ENCODE data around the gene MAGI1.
A peak's percentile ranks its signal among the peaks of the same experiment; 100 is the strongest.

The MAGI1 gene

DNA sequence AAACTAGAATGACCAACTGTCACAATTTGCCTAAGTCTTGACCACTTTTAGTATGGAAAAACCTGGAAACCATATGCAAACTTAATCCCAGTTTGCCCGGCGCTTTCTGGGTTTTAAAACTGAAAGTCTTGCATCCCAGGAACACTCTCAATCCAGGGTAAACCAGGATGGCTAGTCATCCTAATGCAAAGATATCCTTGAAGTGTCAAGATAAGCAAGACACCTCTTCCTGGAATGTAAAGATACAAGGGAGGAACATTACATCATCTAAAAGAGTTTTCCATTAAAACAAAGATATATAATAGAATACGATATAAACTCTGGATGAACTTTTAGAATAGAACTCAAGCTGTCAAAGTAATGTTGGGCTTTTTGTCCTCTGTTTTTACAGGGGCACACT is 188.5 kb downstream of the MAGI1 start:
- Histone ChIP-seq H3K18ac (ENCODE audit: low read length) (peak overlapping the region; percentile 90), H3K36me3 (ENCODE audit: control insufficient read depth, insufficient read depth, low read length) (no peaks in the 10 kb centered on the region), H3K23ac (ENCODE audit: low read length) (no peak overlapping the region), H3K4me3 (ENCODE audit: low read length) (no peak overlapping the region), H3K4ac (ENCODE audit: low read depth, low read length) (no peak overlapping the region), H3K9ac (ENCODE audit: low read length) (no peak overlapping the region), H3K79me2 (ENCODE audit: control insufficient read depth, insufficient read depth, low read length) (peaks cover 2% of the 10 kb centered on the region), H3K27ac (ENCODE audit: low read depth, low read length) (no peak overlapping the region), H3K4me2 (ENCODE audit: low read length) (no peak overlapping the region), H2BK120ac (ENCODE audit: low read depth, low read length) (no peak overlapping the region), H2BK5ac (ENCODE audit: low read length) (no peak overlapping the region), H4K8ac (ENCODE audit: low read depth, low read length) (no peak overlapping the region), H3K56ac (ENCODE audit: low read length) (no peak overlapping the region), H2BK15ac (replicated peaks; ENCODE audit: low read depth) (no peak overlapping the region), H2AK5ac (ENCODE audit: low read length) (no peak overlapping the region), H3K27me3 (ENCODE audit: insufficient read depth, low read length, poor library complexity) (no peaks in the 10 kb centered on the region), H4K5ac (ENCODE audit: low read length) (no peak overlapping the region), H3K4me1 (ENCODE audit: control insufficient read depth, low read depth, low read length) (peaks cover 10% of the 10 kb centered on the region), H3K79me1 (ENCODE audit: low read length) (peaks cover 6% of the 10 kb centered on the region)
- DNase-seq, result peak; percentile 81
- no CpG with 5 or more reads among the region's 3 CpGs for WGBS (ENCODE audit: extremely low coverage, insufficient coverage, low lambda C conversion rate)

DNA sequence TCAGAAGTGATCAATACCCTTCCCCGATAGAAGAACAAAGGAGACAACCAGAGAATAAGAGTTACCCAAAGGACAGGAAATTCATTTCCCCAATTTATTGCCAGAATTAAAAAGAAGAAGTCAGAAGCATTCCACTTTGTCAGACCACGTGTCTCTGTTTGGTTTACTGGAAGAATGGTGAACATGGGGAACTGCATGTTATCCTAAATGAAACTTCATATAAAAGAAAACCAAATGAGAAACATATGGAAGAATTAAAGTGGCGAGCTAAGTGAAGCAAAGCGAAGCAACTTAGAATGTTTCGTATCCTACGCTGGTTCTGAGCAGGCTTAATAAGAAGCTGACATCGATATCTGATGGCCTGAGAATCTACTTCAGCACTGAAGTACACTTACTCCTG is 190.7 kb downstream of the MAGI1 start:
- Histone ChIP-seq H3K9ac (ENCODE audit: low read length) (no peak overlapping the region), H3K79me1 (ENCODE audit: low read length) (peaks cover 10% of the 10 kb centered on the region), H3K4ac (ENCODE audit: low read depth, low read length) (no peak overlapping the region), H3K56ac (ENCODE audit: low read length) (no peak overlapping the region), H3K36me3 (ENCODE audit: control insufficient read depth, insufficient read depth, low read length) (no peaks in the 10 kb centered on the region), H3K27ac (ENCODE audit: low read depth, low read length) (no peak overlapping the region), H2BK5ac (ENCODE audit: low read length) (no peak overlapping the region), H3K4me2 (ENCODE audit: low read length) (no peak overlapping the region), H3K23ac (ENCODE audit: low read length) (no peak overlapping the region), H3K27me3 (ENCODE audit: insufficient read depth, low read length, poor library complexity) (no peaks in the 10 kb centered on the region), H3K4me3 (ENCODE audit: low read length) (no peak overlapping the region), H3K18ac (ENCODE audit: low read length) (no peak overlapping the region), H3K4me1 (ENCODE audit: control insufficient read depth, low read depth, low read length) (peaks cover 3% of the 10 kb centered on the region), H4K5ac (ENCODE audit: low read length) (no peak overlapping the region), H2BK15ac (replicated peaks; ENCODE audit: low read depth) (peak overlapping the region; percentile 96), H3K79me2 (ENCODE audit: control insufficient read depth, insufficient read depth, low read length) (peaks cover 2% of the 10 kb centered on the region), H2BK120ac (ENCODE audit: low read depth, low read length) (no peak overlapping the region), H4K8ac (ENCODE audit: low read depth, low read length) (no peak overlapping the region), H2AK5ac (ENCODE audit: low read length) (no peak overlapping the region)
- WGBS (ENCODE audit: extremely low coverage, insufficient coverage, low lambda C conversion rate), result no CpG with 5 or more reads among the region's 7 CpGs
- DNase-seq, result no peak

DNA sequence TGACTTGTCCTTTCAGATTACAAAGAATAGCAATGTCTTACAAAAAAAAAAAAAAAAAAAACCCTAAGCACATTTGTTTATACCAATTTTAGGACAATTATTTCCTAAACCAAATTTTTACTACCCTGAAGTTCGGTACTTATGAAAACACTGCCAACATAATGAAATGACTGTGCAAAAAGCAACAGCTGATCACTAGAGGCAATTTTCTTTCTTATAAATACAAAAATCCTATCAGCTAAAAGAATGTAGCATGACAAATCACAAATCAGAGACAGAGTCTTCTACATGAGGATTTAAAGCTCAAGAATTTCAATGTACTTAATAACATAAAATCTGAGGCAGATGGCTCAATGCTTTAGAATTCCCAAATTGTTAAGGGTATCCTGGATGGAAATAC is 191.8 kb downstream of the MAGI1 start:
- no peak overlapping the region for H3K4ac ChIP-seq (ENCODE audit: low read depth, low read length)
- no CpG with 5 or more reads among the region's 1 CpG for WGBS (ENCODE audit: extremely low coverage, insufficient coverage, low lambda C conversion rate)
- no peak overlapping the region for H3K9ac ChIP-seq (ENCODE audit: low read length)
- no peak overlapping the region for H2BK120ac ChIP-seq (ENCODE audit: low read depth, low read length)
- H4K8ac ChIP-seq (ENCODE audit: low read depth, low read length), result no peak overlapping the region
- H3K27me3 ChIP-seq (ENCODE audit: insufficient read depth, low read length, poor library complexity), result no peaks in the 10 kb centered on the region
- peaks cover 2% of the 10 kb centered on the region for H3K4me1 ChIP-seq (ENCODE audit: control insufficient read depth, low read depth, low read length)
- no peak overlapping the region for H2AK5ac ChIP-seq (ENCODE audit: low read length)
- no peak overlapping the region for H3K4me3 ChIP-seq (ENCODE audit: low read length)
- no peak overlapping the region for H3K4me2 ChIP-seq (ENCODE audit: low read length)
- no peak overlapping the region for H2BK15ac ChIP-seq (replicated peaks; ENCODE audit: low read depth)
- no peak overlapping the region for H2BK5ac ChIP-seq (ENCODE audit: low read length)
- peaks cover 2% of the 10 kb centered on the region for H3K79me2 ChIP-seq (ENCODE audit: control insufficient read depth, insufficient read depth, low read length)
- H3K79me1 ChIP-seq (ENCODE audit: low read length), result peaks cover 9% of the 10 kb centered on the region
- H4K5ac ChIP-seq (ENCODE audit: low read length), result no peak overlapping the region
- H3K18ac ChIP-seq (ENCODE audit: low read length), result no peak overlapping the region
- H3K56ac ChIP-seq (ENCODE audit: low read length), result no peak overlapping the region
- no peak overlapping the region for H3K23ac ChIP-seq (ENCODE audit: low read length)
- DNase-seq, result no peak
- H3K36me3 ChIP-seq (ENCODE audit: control insufficient read depth, insufficient read depth, low read length), result no peaks in the 10 kb centered on the region
- H3K27ac ChIP-seq (ENCODE audit: low read depth, low read length), result no peak overlapping the region

DNA sequence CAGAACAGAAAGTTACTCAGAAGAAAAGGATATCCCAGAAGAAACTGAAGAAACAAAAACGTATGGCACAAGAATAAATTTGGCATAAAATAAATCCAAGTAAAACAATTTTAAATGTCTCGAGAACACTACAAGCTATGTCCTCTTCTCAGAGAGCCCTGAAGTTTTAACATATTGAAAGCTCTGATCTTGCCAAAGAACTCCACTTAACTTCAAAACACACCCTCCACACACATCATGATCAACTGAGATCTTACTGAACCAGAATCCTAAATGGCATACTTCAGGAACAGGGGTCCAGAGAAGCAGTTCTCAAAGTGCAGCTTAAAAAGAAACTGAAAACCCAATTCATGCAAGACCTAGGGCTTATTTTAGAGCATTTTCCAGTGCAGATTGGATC is 194.3 kb downstream of the MAGI1 start:
- no peaks in the 10 kb centered on the region for H3K27me3 ChIP-seq (ENCODE audit: insufficient read depth, low read length, poor library complexity)
- no peak overlapping the region for H2BK15ac ChIP-seq (replicated peaks; ENCODE audit: low read depth)
- H3K4me2 ChIP-seq (ENCODE audit: low read length), result no peak overlapping the region
- peaks cover 7% of the 10 kb centered on the region for H3K79me1 ChIP-seq (ENCODE audit: low read length)
- peaks cover 2% of the 10 kb centered on the region for H3K79me2 ChIP-seq (ENCODE audit: control insufficient read depth, insufficient read depth, low read length)
- H3K18ac ChIP-seq (ENCODE audit: low read length), result no peak overlapping the region
- no peak overlapping the region for H3K9ac ChIP-seq (ENCODE audit: low read length)
- no peak overlapping the region for H3K4me3 ChIP-seq (ENCODE audit: low read length)
- no peak for DNase-seq
- no peaks in the 10 kb centered on the region for H3K36me3 ChIP-seq (ENCODE audit: control insufficient read depth, insufficient read depth, low read length)
- WGBS (ENCODE audit: extremely low coverage, insufficient coverage, low lambda C conversion rate), result no CpG with 5 or more reads among the region's 2 CpGs
- no peak overlapping the region for H2BK120ac ChIP-seq (ENCODE audit: low read depth, low read length)
- no peak overlapping the region for H3K27ac ChIP-seq (ENCODE audit: low read depth, low read length)
- H4K5ac ChIP-seq (ENCODE audit: low read length), result no peak overlapping the region
- H3K4me1 ChIP-seq (ENCODE audit: control insufficient read depth, low read depth, low read length), result peaks cover 2% of the 10 kb centered on the region
- no peak overlapping the region for H4K8ac ChIP-seq (ENCODE audit: low read depth, low read length)
- H2BK5ac ChIP-seq (ENCODE audit: low read length), result no peak overlapping the region
- H2AK5ac ChIP-seq (ENCODE audit: low read length), result no peak overlapping the region
- H3K56ac ChIP-seq (ENCODE audit: low read length), result no peak overlapping the region
- H3K23ac ChIP-seq (ENCODE audit: low read length), result no peak overlapping the region
- no peak overlapping the region for H3K4ac ChIP-seq (ENCODE audit: low read depth, low read length)

DNA sequence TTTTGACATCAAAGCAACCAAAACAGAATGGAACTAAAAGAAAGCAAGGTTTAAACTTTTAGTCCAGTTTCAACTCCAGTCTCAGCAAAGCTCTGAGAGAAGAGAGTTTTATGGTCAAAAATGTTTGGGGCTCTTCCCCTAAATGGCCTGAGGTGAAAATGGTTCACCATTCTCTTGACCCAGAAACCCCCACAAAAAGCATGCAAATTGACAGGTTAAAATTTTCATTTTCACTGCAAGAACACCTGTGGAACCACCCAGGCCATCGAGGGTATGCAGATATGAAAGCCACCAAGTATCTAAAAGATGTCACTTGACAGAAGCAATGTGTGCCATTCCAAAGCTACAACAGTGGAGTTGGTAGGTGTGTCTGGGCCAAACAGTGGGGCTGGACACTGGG is 195.0 kb downstream of the MAGI1 start:
- Histone ChIP-seq H2BK120ac (ENCODE audit: low read depth, low read length) (no peak overlapping the region), H2BK15ac (replicated peaks; ENCODE audit: low read depth) (no peak overlapping the region), H2BK5ac (ENCODE audit: low read length) (no peak overlapping the region), H3K4me2 (ENCODE audit: low read length) (no peak overlapping the region), H3K56ac (ENCODE audit: low read length) (no peak overlapping the region), H3K18ac (ENCODE audit: low read length) (no peak overlapping the region), H3K79me1 (ENCODE audit: low read length) (peaks cover 7% of the 10 kb centered on the region), H3K4me3 (ENCODE audit: low read length) (no peak overlapping the region), H3K36me3 (ENCODE audit: control insufficient read depth, insufficient read depth, low read length) (no peaks in the 10 kb centered on the region), H2AK5ac (ENCODE audit: low read length) (no peak overlapping the region), H3K9ac (ENCODE audit: low read length) (no peak overlapping the region), H4K5ac (ENCODE audit: low read length) (no peak overlapping the region), H3K27ac (ENCODE audit: low read depth, low read length) (no peak overlapping the region), H3K79me2 (ENCODE audit: control insufficient read depth, insufficient read depth, low read length) (peaks cover 2% of the 10 kb centered on the region), H3K4ac (ENCODE audit: low read depth, low read length) (no peak overlapping the region), H3K4me1 (ENCODE audit: control insufficient read depth, low read depth, low read length) (peaks cover 1% of the 10 kb centered on the region), H3K23ac (ENCODE audit: low read length) (no peak overlapping the region), H3K27me3 (ENCODE audit: insufficient read depth, low read length, poor library complexity) (no peaks in the 10 kb centered on the region), H4K8ac (ENCODE audit: low read depth, low read length) (no peak overlapping the region)
- no peak for DNase-seq
- no CpG with 5 or more reads among the region's 1 CpG for WGBS (ENCODE audit: extremely low coverage, insufficient coverage, low lambda C conversion rate)

DNA sequence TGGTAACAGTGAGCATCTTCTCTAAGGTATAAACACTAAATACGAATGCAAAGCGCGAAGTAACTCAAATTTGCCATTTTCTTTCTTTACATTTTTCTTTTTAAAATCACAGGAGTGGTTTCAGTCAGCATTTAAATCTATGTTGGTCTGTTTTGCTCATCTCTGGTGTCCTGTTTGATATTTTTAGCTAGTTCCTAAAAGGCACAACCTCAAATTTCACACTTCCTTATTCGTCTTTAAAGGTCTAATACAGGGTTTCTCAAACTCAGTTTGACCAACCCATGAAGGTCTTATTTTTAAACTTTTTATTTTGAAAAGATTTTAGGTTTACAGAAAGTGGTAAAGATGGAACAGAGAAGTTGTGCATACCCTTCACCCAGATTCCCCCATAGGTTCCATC is 201.1 kb downstream of the MAGI1 start:
- H4K8ac ChIP-seq (ENCODE audit: low read depth, low read length), result no peak overlapping the region
- H3K4me3 ChIP-seq (ENCODE audit: low read length), result no peak overlapping the region
- no peak overlapping the region for H3K4me2 ChIP-seq (ENCODE audit: low read length)
- no peak overlapping the region for H3K56ac ChIP-seq (ENCODE audit: low read length)
- no peak overlapping the region for H3K27ac ChIP-seq (ENCODE audit: low read depth, low read length)
- H3K79me1 ChIP-seq (ENCODE audit: low read length), result no peaks in the 10 kb centered on the region
- H3K4ac ChIP-seq (ENCODE audit: low read depth, low read length), result no peak overlapping the region
- no peak overlapping the region for H2BK5ac ChIP-seq (ENCODE audit: low read length)
- no peak overlapping the region for H3K9ac ChIP-seq (ENCODE audit: low read length)
- H3K79me2 ChIP-seq (ENCODE audit: control insufficient read depth, insufficient read depth, low read length), result no peaks in the 10 kb centered on the region
- no peak overlapping the region for H2AK5ac ChIP-seq (ENCODE audit: low read length)
- peak overlapping the region; percentile 28 for H3K18ac ChIP-seq (ENCODE audit: low read length)
- H2BK15ac ChIP-seq (replicated peaks; ENCODE audit: low read depth), result no peak overlapping the region
- WGBS (ENCODE audit: extremely low coverage, insufficient coverage, low lambda C conversion rate), result no CpG with 5 or more reads among the region's 4 CpGs
- no peak overlapping the region for H4K5ac ChIP-seq (ENCODE audit: low read length)
- peaks cover 6% of the 10 kb centered on the region for H3K4me1 ChIP-seq (ENCODE audit: control insufficient read depth, low read depth, low read length)
- no peaks in the 10 kb centered on the region for H3K27me3 ChIP-seq (ENCODE audit: insufficient read depth, low read length, poor library complexity)
- no peaks in the 10 kb centered on the region for H3K36me3 ChIP-seq (ENCODE audit: control insufficient read depth, insufficient read depth, low read length)
- DNase-seq, result no peak
- no peak overlapping the region for H3K23ac ChIP-seq (ENCODE audit: low read length)
- H2BK120ac ChIP-seq (ENCODE audit: low read depth, low read length), result no peak overlapping the region

All from mesendoderm (in vitro differentiated cells).